ENCODE results near the gene SELP. TPM values are rescaled to one million over a fixed set of nuclear protein-coding genes. Genes with fewer than 3 reads are reported as not detected.
"Not testable (repeated sequence)": the region's sequence is repeated elsewhere in the genome, so short reads cannot be mapped to it uniquely, and the experiment has no call there.

The SELP gene
- total RNA-seq (ENCODE audit: insufficient read depth, low replicate concordance): 7.9 TPM

DNA sequence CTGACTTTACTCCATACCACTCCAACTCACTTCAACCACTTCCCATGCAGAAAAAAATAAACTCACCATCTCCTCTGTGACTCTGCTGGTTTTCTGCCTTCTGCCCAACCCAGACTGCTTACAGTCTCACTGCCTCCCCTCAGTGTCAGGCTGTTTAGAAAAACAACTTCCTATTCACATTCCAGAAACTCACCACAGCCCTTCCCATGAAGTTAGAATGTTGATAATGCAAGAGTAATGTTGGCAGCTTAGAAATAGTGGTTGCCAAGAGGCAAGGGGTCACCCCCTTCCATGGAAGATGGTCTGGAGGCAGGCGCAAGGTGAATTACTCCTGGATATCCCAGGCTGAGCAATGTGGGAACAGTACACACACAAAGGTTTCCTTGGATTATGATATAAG lies at the start of gene SELP:
TSS of gene SELP (minus strand) at position 119 of the 400 bp plus-strand sequence. CDS start at position 69, 50 bp downstream.
- DNase-seq (ENCODE audit: low spot score): peak; percentile 1

DNA sequence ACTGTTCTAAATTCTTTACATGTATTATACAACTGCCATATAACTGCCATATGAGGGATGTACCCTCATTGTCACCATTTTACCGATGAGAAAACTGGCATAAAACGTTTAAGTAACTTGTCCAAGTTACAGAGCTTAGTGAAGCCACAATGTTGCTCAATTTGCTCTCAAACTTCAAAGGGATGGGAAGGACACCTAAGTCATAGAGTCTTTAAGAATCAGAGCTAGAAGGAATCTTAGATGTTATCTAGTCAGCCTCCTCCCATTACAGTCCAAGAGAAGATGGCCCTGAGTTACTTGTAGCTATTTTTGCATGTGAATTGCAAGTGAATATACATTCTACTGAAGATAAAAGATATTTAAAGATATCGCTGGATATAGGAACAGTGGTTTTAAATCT lies 49.8 kb upstream of the SELP start:
- DNase-seq (ENCODE audit: low spot score): no peak

GRCh38 chr1:169676001-169676400 lies 46.1 kb upstream of the SELP start:
- no peak for DNase-seq (ENCODE audit: low spot score)

DNA sequence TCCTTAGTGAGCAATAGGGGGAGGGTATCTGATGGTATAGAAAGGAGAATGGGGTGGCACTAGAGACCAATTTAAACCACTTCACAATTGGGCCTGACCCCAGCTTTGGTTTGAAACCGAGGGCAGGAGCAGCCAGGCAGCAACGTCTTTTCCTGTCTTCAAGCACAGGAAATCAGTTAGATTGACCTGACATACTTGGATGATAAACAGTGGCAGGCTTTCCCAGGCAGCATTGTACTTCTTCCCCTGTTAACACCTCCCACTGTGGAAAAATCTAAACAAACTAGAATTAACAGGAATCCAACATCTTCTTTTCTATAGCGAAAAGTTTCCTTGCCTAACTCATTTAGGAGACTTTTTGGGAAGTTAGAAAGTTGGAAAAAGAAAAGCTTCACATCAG lies 40.9 kb upstream of the SELP start:
- no peak for DNase-seq (ENCODE audit: low spot score)

DNA sequence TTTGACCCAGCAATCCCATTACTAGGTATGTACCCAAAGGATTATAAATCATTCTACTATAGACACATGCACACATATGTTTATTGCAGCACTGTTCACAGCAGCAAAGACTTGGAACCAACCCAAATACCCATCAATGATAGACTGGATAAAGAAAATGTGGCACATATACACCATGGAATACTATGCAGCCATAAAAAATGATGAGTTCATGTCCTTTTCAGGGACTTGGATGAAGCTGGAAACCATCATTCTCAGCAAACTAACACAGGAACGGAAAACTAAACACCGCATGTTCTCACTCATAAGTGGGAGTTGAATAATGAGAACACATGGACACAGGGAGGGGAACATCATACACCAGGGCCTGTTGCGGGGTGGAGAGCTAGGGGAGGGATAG lies 40.3 kb upstream of the SELP start:
- DNase-seq (ENCODE audit: low spot score): not testable (repeated sequence)

GRCh38 chr1:169667699-169668596 lies 38.0 kb upstream of the SELP start:
- not testable (repeated sequence) for DNase-seq (ENCODE audit: low spot score)

GRCh38 chr1:169667227-169667639 lies 37.3 kb upstream of the SELP start:
- DNase-seq (ENCODE audit: low spot score): not testable (repeated sequence)

DNA sequence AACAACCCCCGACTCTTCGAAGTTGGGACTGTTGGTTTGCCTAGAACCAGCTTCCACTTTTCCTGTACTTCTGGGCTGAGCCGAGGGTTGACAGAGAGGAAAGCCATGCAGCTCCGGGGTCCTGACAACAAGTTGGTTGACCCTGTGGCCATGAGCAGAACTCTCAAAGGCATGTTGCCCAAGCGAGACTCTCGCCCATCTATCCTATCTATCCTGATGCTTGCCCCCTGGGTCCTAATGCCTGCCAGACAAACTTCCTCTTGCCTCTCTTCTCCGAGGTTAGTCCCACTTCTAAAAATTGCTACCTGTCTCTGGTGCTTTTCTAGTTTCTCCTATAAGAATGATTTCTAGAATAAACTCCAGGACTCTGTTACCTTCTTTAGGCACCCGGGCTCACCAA lies 32.8 kb upstream of the SELP start:
- not testable (repeated sequence) for DNase-seq (ENCODE audit: low spot score)

DNA sequence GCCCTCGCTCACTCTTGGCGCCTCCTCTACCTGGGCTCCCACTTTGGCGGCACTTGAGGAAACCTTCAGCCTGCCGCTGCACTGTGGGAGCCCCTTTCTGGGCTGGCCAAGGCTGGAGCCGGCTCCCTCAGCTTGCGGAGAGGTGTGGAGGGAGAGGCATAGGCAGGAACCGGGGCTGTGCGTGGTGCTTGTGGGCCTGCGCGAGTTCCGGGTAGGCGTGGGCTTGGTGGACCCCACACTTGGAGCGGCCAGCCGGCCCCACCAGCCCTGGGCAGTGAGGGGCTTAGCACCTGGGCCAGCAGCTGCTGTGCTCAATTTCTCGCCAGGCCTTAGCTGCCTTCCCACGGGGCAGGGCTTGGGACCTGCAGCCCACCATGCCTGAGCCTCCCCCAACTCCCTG lies 31.1 kb upstream of the SELP start:
- not testable (repeated sequence) for DNase-seq (ENCODE audit: low spot score)

- DNase-seq (ENCODE audit: low spot score): not testable (repeated sequence)
Measured at GRCh38 chr1:169658777-169659176, 28.9 kb upstream of the SELP start.

- no peak for DNase-seq (ENCODE audit: low spot score)
Measured at GRCh38 chr1:169653873-169654272, 23.9 kb upstream of the SELP start.

DNA sequence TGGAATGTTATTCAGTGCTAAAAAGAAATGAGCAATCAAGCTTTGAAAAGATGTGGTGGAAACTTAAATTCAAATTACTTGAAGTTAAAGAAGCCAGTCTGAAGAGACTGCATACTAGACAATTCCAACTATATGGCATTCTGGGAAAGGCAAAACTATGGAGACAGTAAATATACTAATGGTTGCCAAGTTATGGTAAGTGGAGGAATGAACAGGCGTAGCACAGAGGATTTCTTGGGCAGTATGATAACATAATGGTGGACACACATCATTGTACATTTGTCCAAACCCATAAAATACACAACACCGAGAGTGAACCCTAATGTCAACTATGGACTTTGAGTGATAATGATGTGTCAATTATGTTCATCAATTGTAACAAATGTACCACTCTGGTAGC lies 21.1 kb upstream of the SELP start:
- DNase-seq (ENCODE audit: low spot score): no peak

GRCh38 chr1:169650551-169650950 lies 20.6 kb upstream of the SELP start:
- no peak for DNase-seq (ENCODE audit: low spot score)

DNA sequence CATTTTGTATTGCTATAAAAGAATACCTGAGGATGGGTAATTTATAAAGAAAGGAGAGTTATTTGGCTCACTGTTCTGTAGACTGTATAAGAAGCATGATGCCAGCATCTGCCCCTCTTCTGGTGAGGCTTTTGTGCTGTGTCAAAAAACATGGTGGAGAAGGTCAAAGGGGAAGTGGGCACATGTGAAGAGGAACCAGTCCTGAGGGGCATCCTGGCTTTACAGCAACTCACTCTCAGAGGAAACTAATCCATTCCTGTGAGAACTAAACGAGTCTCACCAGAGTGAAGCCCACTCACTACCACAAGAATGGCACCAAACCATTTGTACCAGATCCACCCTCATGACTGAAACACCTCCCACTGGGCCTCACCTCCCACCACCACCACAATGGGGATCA lies 18.8 kb upstream of the SELP start:
- no peak for DNase-seq (ENCODE audit: low spot score)

DNA sequence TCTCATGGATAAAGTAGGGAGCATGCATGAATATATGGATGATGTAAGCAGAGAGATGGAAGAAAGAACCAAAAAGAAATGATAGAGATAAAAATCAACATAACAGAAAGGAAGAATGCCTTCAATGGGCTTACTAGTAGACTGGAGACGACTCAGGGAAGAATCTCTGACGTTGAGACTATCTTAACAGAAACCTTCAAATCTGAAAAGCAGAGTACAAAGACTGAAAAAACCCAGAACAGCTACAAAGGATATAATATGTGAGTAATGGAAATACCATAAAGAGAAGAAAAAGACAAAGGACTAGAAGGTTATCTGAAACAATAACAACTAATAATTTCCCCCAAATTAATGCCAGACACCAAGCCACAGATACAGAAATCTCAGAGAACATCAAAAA lies 18.3 kb upstream of the SELP start:
- DNase-seq (ENCODE audit: low spot score): no peak

- no peak for DNase-seq (ENCODE audit: low spot score)
Measured at GRCh38 chr1:169647512-169647911, 17.6 kb upstream of the SELP start.

- DNase-seq (ENCODE audit: low spot score): no peak
Measured at GRCh38 chr1:169644297-169644696, 14.4 kb upstream of the SELP start.

GRCh38 chr1:169634877-169635276 lies 5.0 kb upstream of the SELP start:
- DNase-seq (ENCODE audit: low spot score): no peak

GRCh38 chr1:169634145-169634544 lies 4.2 kb upstream of the SELP start:
- no peak for DNase-seq (ENCODE audit: low spot score)

DNA sequence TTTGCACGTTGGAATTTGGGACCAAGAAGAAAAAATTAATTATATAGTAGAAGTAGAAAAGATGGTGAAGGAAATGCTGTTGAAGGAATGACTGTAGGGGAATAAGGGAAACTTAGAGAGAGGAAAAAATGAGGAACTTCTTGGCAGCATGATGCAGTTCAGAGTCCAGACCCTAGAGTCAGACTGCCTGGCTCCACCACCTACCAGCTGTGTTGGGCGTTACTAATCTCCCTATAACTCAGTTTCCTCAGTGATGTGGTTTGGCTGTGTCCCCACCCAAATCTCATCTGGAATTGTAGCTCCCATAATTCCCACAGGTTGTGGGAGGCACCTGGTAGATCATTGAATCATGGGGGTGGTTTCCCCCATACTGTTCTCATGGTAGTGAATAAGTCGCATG lies 1.3 kb upstream of the SELP start:
- DNase-seq (ENCODE audit: low spot score): no peak

DNA sequence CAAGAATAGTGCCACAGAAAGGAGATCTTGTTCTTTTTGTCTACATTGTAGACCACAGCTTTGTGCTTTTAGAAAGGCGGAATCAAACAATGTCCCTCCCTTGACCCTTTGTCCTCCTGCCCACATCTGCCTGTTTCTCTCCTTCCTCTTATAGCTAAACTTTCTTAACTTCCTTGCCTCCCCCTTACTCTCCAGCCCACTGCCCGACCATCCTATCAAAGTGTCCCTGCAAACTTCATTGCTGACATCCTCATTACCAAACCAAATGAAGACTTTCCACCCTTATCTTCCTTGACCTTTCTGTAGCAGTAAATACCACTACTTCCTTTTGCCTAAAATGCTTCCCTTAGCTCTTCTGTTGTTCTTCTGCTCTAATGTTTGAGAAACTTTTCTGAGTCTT lies 5.0 kb downstream of the SELP start:
- DNase-seq (ENCODE audit: low spot score): no peak

DNA sequence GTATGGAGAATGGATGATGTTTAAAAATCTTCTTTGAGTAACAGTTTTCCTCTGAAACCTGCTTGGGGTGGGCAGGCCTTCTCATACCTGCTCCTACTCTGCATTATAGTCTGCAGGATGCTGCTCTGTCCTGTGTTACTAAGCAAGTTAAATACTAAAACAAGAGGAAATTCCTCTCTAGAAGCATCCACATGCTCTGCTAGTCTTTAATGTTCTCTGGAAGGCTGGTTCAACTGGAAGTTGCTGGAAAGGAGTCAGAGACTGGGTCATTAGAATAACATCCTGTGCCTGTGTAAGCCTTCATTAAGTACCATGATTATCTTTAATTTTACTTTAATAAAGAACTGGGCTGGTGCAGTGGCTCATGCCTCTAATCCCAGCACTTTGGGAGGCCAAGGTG lies 5.8 kb downstream of the SELP start:
- DNase-seq (ENCODE audit: low spot score): peak; percentile 13

GRCh38 chr1:169623132-169623926 lies 6.6 kb downstream of the SELP start:
- no peak for DNase-seq (ENCODE audit: low spot score)

All from umbilical cord (tissue), 2 donors.